Neural cell (in vitro differentiated cells): ENCODE measurements around the gene SLC25A11. TPM values are rescaled to one million over a fixed set of nuclear protein-coding genes. Genes with fewer than 3 reads are reported as not detected.

Experiments
- H2AFZ ChIP-seq: fragments of 200-600, 300-800 bp; sonication (generic), shearing (Covaris generic); 2 replicates; pipeline ENCODE4 v1.6.0; 2014; ENCODE audit warnings: low read depth, mild to moderate bottlenecking, antibody characterized with exemption, low read length, moderate library complexity
- H3F3A ChIP-seq: fragments of 200-600 bp; shearing (Covaris generic); 2 replicates; pipeline ENCODE4 v1.6.1; 2016; ENCODE audit warnings: mild to moderate bottlenecking, moderate library complexity, mixed read lengths, antibody characterized with exemption, low read length; ENCODE audit not compliant: insufficient read depth, poor library complexity, severe bottlenecking
- H3K27ac ChIP-seq: fragments of 200-600, 300-800 bp; sonication (generic), shearing (Covaris generic); 2 replicates; pipeline ENCODE4 v1.5.1; 2014; ENCODE audit warnings: mild to moderate bottlenecking, low read length, moderate library complexity
- H3K27me3 ChIP-seq: fragments of 300-800, 200-600 bp; sonication (generic), shearing (Covaris generic); 2 replicates; pipeline ENCODE4 v1.6.0; 2014; ENCODE audit warnings: mild to moderate bottlenecking, low read depth, low read length, moderate library complexity; ENCODE audit not compliant: insufficient read depth
- H3K36me3 ChIP-seq: fragments of 300-800, 200-600 bp; sonication (generic), shearing (Covaris generic); 2 replicates; pipeline ENCODE4 v1.5.1; 2014; ENCODE audit warnings: mild to moderate bottlenecking, antibody characterized with exemption, low read length, moderate library complexity; ENCODE audit not compliant: insufficient read depth
- H3K4me2 ChIP-seq: fragments of 300-800, 200-600 bp; sonication (generic), shearing (Covaris generic); 2 replicates; pipeline ENCODE4 v1.6.0; 2014; ENCODE audit warnings: mild to moderate bottlenecking, low read length
- H3K4me3 ChIP-seq: fragments of 300-800, 200-600 bp; sonication (generic), shearing (Covaris generic); 2 replicates; pipeline ENCODE4 v1.5.1; 2014; ENCODE audit warnings: mild to moderate bottlenecking, low read length, moderate library complexity
- H3K79me2 ChIP-seq: fragments of 200-600 bp; shearing (Covaris generic); replicated peaks from 2 replicates; pipeline ENCODE4 v1.6.0; 2014; ENCODE audit warnings: mild to moderate bottlenecking, low read length, moderate library complexity; ENCODE audit not compliant: insufficient read depth
- H3K9ac ChIP-seq: fragments of 300-800, 200-600 bp; sonication (generic), shearing (Covaris generic); 2 replicates; pipeline ENCODE4 v1.6.1; 2016; ENCODE audit warnings: mild to moderate bottlenecking, low read length, mixed read lengths
- H3K9me2 ChIP-seq: fragments of 200-600 bp; shearing (Covaris generic); 2 replicates; pipeline ENCODE4 v1.6.1; 2016; ENCODE audit warnings: mild to moderate bottlenecking, low read length, mixed read lengths; ENCODE audit not compliant: insufficient read depth
- H3K9me3 ChIP-seq: fragments of 200-600, 300-800 bp; sonication (generic), shearing (Covaris generic); 2 replicates; pipeline ENCODE4 v1.6.1; 2016; ENCODE audit warnings: mild to moderate bottlenecking, mixed run types, low read length, moderate library complexity, mixed read lengths
- H4K20me1 ChIP-seq: fragments of 200-600 bp; shearing (Covaris generic); 2 replicates; pipeline ENCODE4 v1.6.1; 2016; ENCODE audit warnings: mild to moderate bottlenecking, mixed run types; ENCODE audit not compliant: insufficient read depth
- CTCF ChIP-seq: fragments of 450-650 bp; IDR thresholded peaks from 2 replicates; pipeline ENCODE4 v1.5.1; 2014; ENCODE audit warnings: antibody characterized with exemption, mild to moderate bottlenecking, moderate library complexity; ENCODE audit not compliant: poor library complexity, severe bottlenecking
- EP300 ChIP-seq: fragments of 450-650 bp; conservative IDR thresholded peaks from 2 replicates; pipeline ENCODE4 v1.6.1; 2014; ENCODE audit warnings: antibody characterized with exemption, mild to moderate bottlenecking, moderate library complexity; ENCODE audit not compliant: poor library complexity, severe bottlenecking
- EZH2 ChIP-seq: fragments of 200-600, 300-800 bp; shearing (Covaris generic), sonication (generic); IDR thresholded peaks from 2 replicates; pipeline ENCODE4 v1.6.1; 2014; ENCODE audit warnings: antibody characterized with exemption, low read length, borderline replicate concordance, mild to moderate bottlenecking; ENCODE audit not compliant: insufficient read depth, poor library complexity, severe bottlenecking
- MXI1 ChIP-seq: fragments of 450-650 bp; conservative IDR thresholded peaks from 2 replicates; pipeline ENCODE4 v1.6.1; 2014; ENCODE audit warnings: antibody characterized with exemption, mild to moderate bottlenecking; ENCODE audit not compliant: poor library complexity, severe bottlenecking
- POLR2AphosphoS5 ChIP-seq: IDR thresholded peaks from 2 replicates; pipeline ENCODE4 v1.6.1; 2012
- RAD21 ChIP-seq: fragments of 450-650 bp; conservative IDR thresholded peaks from 2 replicates; pipeline ENCODE4 v1.6.1; 2014; ENCODE audit warnings: antibody characterized with exemption, mild to moderate bottlenecking, moderate library complexity
- REST ChIP-seq: IDR thresholded peaks from 2 replicates; pipeline ENCODE4 v1.6.1; 2012; ENCODE audit warnings: borderline replicate concordance
- SMC3 ChIP-seq: fragments of 450-650 bp; conservative IDR thresholded peaks from 2 replicates; pipeline ENCODE4 v1.6.1; 2014; ENCODE audit warnings: antibody characterized with exemption, mild to moderate bottlenecking, moderate library complexity; ENCODE audit not compliant: poor library complexity
- TAF1 ChIP-seq: IDR thresholded peaks from 2 replicates; pipeline ENCODE4 v1.6.1; 2012; ENCODE audit warnings: low read depth
- polyA plus RNA-seq: library from polyadenylated mRNA; depleted of rRNA; stranded (reverse); fragments of >200 nt; gene quantifications from 2 replicates; pipeline ENCODE4 v1.2.3, GENCODE V29; 2014

Gene SLC25A11
- polyA plus RNA-seq, 1 donor from 2014 or later: 172 TPM

- Histone ChIP-seq H3K9me2 (no peaks in the 10 kb centered on the region), H3K27ac (no peak overlapping the region), H3K36me3 (no peaks in the 10 kb centered on the region), H3K4me2 (no peak overlapping the region), H2AFZ (no peak overlapping the region), H3K4me3 (no peak overlapping the region), H3K79me2 (no peaks in the 10 kb centered on the region), H4K20me1 (no peaks in the 10 kb centered on the region), H3F3A (no peaks in the 10 kb centered on the region), H3K9me3 (no peaks in the 10 kb centered on the region), H3K27me3 (no peaks in the 10 kb centered on the region), H3K9ac (no peak overlapping the region)
- no peak for TF ChIP-seq RAD21
- TF ChIP-seq TAF1: no peak
- TF ChIP-seq MXI1: no peak
- TF ChIP-seq SMC3: no peak
- no peak for TF ChIP-seq REST
- no peak for TF ChIP-seq POLR2AphosphoS5
- no peak for TF ChIP-seq EZH2
- no peak for TF ChIP-seq CTCF
- no peak for TF ChIP-seq EP300
These were observed 18.3 kb upstream of the SLC25A11 start for GRCh38 chr17:4958102-4958501.

- no peak overlapping the region for H3K27ac ChIP-seq
- H3K9me2 ChIP-seq: no peaks in the 10 kb centered on the region
- no peak overlapping the region for H3K9ac ChIP-seq
- TF ChIP-seq MXI1 (no peak), RAD21 (no peak), REST (no peak), CTCF (no peak), TAF1 (no peak), POLR2AphosphoS5 (no peak)
- no peak overlapping the region for H2AFZ ChIP-seq
- H3K27me3 ChIP-seq: no peaks in the 10 kb centered on the region
- no peak overlapping the region for H3K4me3 ChIP-seq
- no peaks in the 10 kb centered on the region for H3K79me2 ChIP-seq
- H3K36me3 ChIP-seq: no peaks in the 10 kb centered on the region
- H3F3A ChIP-seq: no peaks in the 10 kb centered on the region
- H4K20me1 ChIP-seq: no peaks in the 10 kb centered on the region
- H3K9me3 ChIP-seq: no peaks in the 10 kb centered on the region
- H3K4me2 ChIP-seq: no peak overlapping the region
These were observed 16.7 kb upstream of the SLC25A11 start for GRCh38 chr17:4956493-4957061.
